HCT116 (cell line): Measurements from ENCODE around the gene KAT6B. TPM values are rescaled to one million over a fixed set of nuclear protein-coding genes. Genes with fewer than 3 reads are reported as not detected.

Experiments used
- ATAC-seq: fragments of 200-7000 bp; cut with Tn5 transposase; 2 replicates; pipeline ENCODE4 v1.9.1; 2020; ENCODE audit warnings: mild to moderate bottlenecking, moderate library complexity
- BruUV-seq: library from RNA; stranded (reverse); fragments of 400-500 nt; replicated peaks from 2 replicates; lab custom pipeline; 2021; lab: Mats Ljungman, UMichigan
- CTCF ChIA-PET: fragments of 300-600 bp; sonication (Branson Sonifier 250); formaldehyde crosslinking; loops from one replicate; lab custom pipeline; 2021; ENCODE audit warnings: antibody characterized with exemption; lab: Charles Lee
- POLR2A ChIA-PET: fragments of 300-600, 350-600 bp; sonication (Branson Sonifier 250); formaldehyde crosslinking; loops from one replicate; lab custom pipeline; 2021; ENCODE audit warnings: antibody characterized with exemption; lab: Charles Lee
- RAD21 ChIA-PET, 2 experiments: fragments of 300-600 bp; sonication (Branson Sonifier 250); formaldehyde crosslinking; loops; one replicate each; lab custom pipeline; 2023; ENCODE audit warnings: low total read pairs in 2 of 2; ENCODE audit not compliant: uncharacterized antibody in 2 of 2, unreplicated experiment in 2 of 2, low non-redundant PET in 1 of 2; lab: Charles Lee
- DNase-seq: peaks from one replicate; pipeline ENCODE4 v3.0.0-alpha.2; 2010; ENCODE audit warnings: low read depth, low spot score
- H2AFZ ChIP-seq: fragments of 200-600 bp; shearing (Covaris generic), sonication (generic); 2 replicates; pipeline ENCODE4 v1.6.1; 2017; ENCODE audit warnings: low read depth, mixed run types, mixed read lengths, antibody characterized with exemption, low read length; ENCODE audit not compliant: poor library complexity, severe bottlenecking
- H3K27ac ChIP-seq: 2 replicates; pipeline ENCODE4 v1.5.1; 2012; ENCODE audit warnings: low read depth, low read length
- H3K27me3 ChIP-seq: fragments of 200-600 bp; sonication (generic); 2 replicates; pipeline ENCODE4 v1.6.1; 2016; ENCODE audit warnings: mixed run types, low read length, mixed read lengths; ENCODE audit not compliant: insufficient read depth
- H3K36me3 ChIP-seq, 2 experiments: fragments of 200-500 bp in 1 of 2; fragments of 200-600 bp in 1 of 2; sonication (Bioruptor generic) in 1 of 2; sonication (generic) in 1 of 2; 2 replicates each; pipeline versions ENCODE4 v1.5.1 to v1.6.1; 2014 to 2016; ENCODE audit warnings: low read length in 2 of 2, inconsistent platforms in 1 of 2, mixed read lengths in 1 of 2, mixed run types in 1 of 2; ENCODE audit not compliant: insufficient read depth in 2 of 2, control insufficient read depth in 1 of 2
- H3K4me1 ChIP-seq, 2 experiments: fragments of 200-600 bp in 1 of 2; sonication (generic) in 1 of 2; 2 replicates each; pipeline versions ENCODE4 v1.5.1 to v1.6.1; 2012 to 2017; ENCODE audit warnings: low read length in 2 of 2, inconsistent platforms in 1 of 2, mild to moderate bottlenecking in 1 of 2, mixed read lengths in 1 of 2, mixed run types in 1 of 2, moderate library complexity in 1 of 2; ENCODE audit not compliant: insufficient read depth in 2 of 2, control insufficient read depth in 1 of 2
- H3K4me2 ChIP-seq: fragments of 200-600 bp; sonication (generic); 2 replicates; pipeline ENCODE4 v1.6.1; 2017; ENCODE audit warnings: mixed run types, low read length, mixed read lengths
- H3K4me3 ChIP-seq, 2 experiments: fragments of 200-600 bp in 1 of 2; sonication (generic) in 1 of 2; replicated peaks in 1 of 2; 2 replicates each; pipeline ENCODE4 v1.5.1; 2011 to 2016; ENCODE audit warnings: low read length in 2 of 2, control low read depth in 1 of 2, low read depth in 1 of 2, mild to moderate bottlenecking in 1 of 2, mixed read lengths in 1 of 2, mixed run types in 1 of 2
- H3K79me2 ChIP-seq: fragments of 200-600 bp; sonication (generic); 2 replicates; pipeline ENCODE4 v1.6.1; 2017; ENCODE audit warnings: mild to moderate bottlenecking, mixed run types, low read length, moderate library complexity, mixed read lengths; ENCODE audit not compliant: insufficient read depth
- H3K9ac ChIP-seq: fragments of 200-600 bp; sonication (generic); 2 replicates; pipeline ENCODE4 v1.6.1; 2016; ENCODE audit warnings: low read length, mixed read lengths
- H3K9me2 ChIP-seq: fragments of 200-600 bp; sonication (generic), shearing (Covaris generic); 2 replicates; pipeline ENCODE4 v1.6.1; 2017; ENCODE audit warnings: mixed run types, mild to moderate bottlenecking, moderate library complexity; ENCODE audit not compliant: insufficient read depth
- H3K9me3 ChIP-seq, 2 experiments: fragments of 200-500 bp in 1 of 2; fragments of 200-600 bp in 1 of 2; sonication (Bioruptor generic) in 1 of 2; sonication (generic) in 1 of 2; 2 replicates each; pipeline ENCODE4 v1.6.1; 2014 to 2017; ENCODE audit warnings: low read length in 2 of 2, mixed read lengths in 2 of 2, inconsistent platforms in 1 of 2, low read depth in 1 of 2, mild to moderate bottlenecking in 1 of 2, mixed run types in 1 of 2, moderate library complexity in 1 of 2; ENCODE audit not compliant: control insufficient read depth in 1 of 2, insufficient read depth in 1 of 2
- H4K20me1 ChIP-seq: fragments of 200-600 bp; sonication (generic), shearing (Covaris generic); 2 replicates; pipeline ENCODE4 v1.6.1; 2017; ENCODE audit warnings: mixed run types, mild to moderate bottlenecking, moderate library complexity; ENCODE audit not compliant: insufficient read depth
- CBX3 ChIP-seq: IDR thresholded peaks from 2 replicates; pipeline ENCODE4 v1.6.1; 2012; ENCODE audit warnings: low read depth
- CEBPB ChIP-seq: IDR thresholded peaks from 2 replicates; pipeline ENCODE4 v1.6.1; 2012; ENCODE audit warnings: low read depth
- ELF1 ChIP-seq: IDR thresholded peaks from 2 replicates; pipeline ENCODE4 v1.6.1; 2012; ENCODE audit warnings: low read depth, borderline replicate concordance
- EZH2phosphoT487 ChIP-seq: fragments of 200-600 bp; IDR thresholded peaks from 2 replicates; pipeline ENCODE4 v1.6.1; 2018; ENCODE audit warnings: antibody characterized with exemption, borderline replicate concordance
- FOSL1 ChIP-seq: IDR thresholded peaks from 2 replicates; pipeline ENCODE4 v1.6.1; 2012; ENCODE audit warnings: low read depth
- MAX ChIP-seq: IDR thresholded peaks from 2 replicates; pipeline ENCODE4 v1.6.1; 2012
- SIN3A ChIP-seq: IDR thresholded peaks from 2 replicates; pipeline ENCODE4 v1.6.1; 2012; ENCODE audit warnings: low read depth
- SRF ChIP-seq: IDR thresholded peaks from 2 replicates; pipeline ENCODE4 v1.6.1; 2012; ENCODE audit warnings: low read depth
- TCF7L2 ChIP-seq: IDR thresholded peaks from 2 replicates; pipeline ENCODE4 v1.7.0; 2011; ENCODE audit warnings: borderline replicate concordance, inconsistent platforms; ENCODE audit not compliant: insufficient read depth, insufficient read length; ENCODE audit errors: extremely low read depth
- YY1 ChIP-seq: IDR thresholded peaks from 2 replicates; pipeline ENCODE4 v1.6.1; 2011; ENCODE audit warnings: low read length, low read depth, moderate library complexity, mild to moderate bottlenecking; ENCODE audit not compliant: insufficient replicate concordance; ENCODE audit errors: extremely low read depth
- ZFX ChIP-seq: fragments of 450-650 bp; IDR thresholded peaks from 2 replicates; pipeline ENCODE4 v1.6.1; 2017
- ZNF274 ChIP-seq: fragments of 200-500 bp; sonication (Bioruptor generic); IDR thresholded peaks from 2 replicates; pipeline ENCODE4 v1.6.1; 2014; ENCODE audit warnings: mild to moderate bottlenecking, low read depth, low read length, inconsistent platforms
- intact Hi-C: fragments of 100-400 bp; cut with micrococcal nuclease; formaldehyde crosslinking; loops from 2 replicates; pipeline ENCODE4 v1.10.0; 2022
- total RNA-seq: library from RNA; stranded (reverse); gene quantifications from one replicate; pipeline ENCODE4 v1.2.1, GENCODE V29; 2021; ENCODE audit not compliant: unreplicated experiment
- TF ChIP-seq, protein P1 (sequence below): IDR thresholded peaks from 2 replicates; pipeline ENCODE4 v1.6.1; 2012; ENCODE audit warnings: low read depth
- TF ChIP-seq, protein P2 (sequence below): IDR thresholded peaks from 2 replicates; pipeline ENCODE4 v1.6.1; 2012
- TF ChIP-seq, protein P3 (sequence below), 3 experiments: fragments of 200-600 bp in 1 of 3; sonication (generic) in 1 of 3; IDR thresholded peaks in 2 of 3; conservative IDR thresholded peaks in 1 of 3; 2 replicates each; pipeline ENCODE4 v1.5.1; 2012 to 2017; ENCODE audit warnings: low read depth in 2 of 3, low read length in 2 of 3, antibody characterized with exemption in 1 of 3, borderline replicate concordance in 1 of 3, control low read depth in 1 of 3, mild to moderate bottlenecking in 1 of 3, mixed read lengths in 1 of 3, mixed run types in 1 of 3, moderate library complexity in 1 of 3; ENCODE audit not compliant: insufficient read depth in 1 of 3

The KAT6B gene
- total RNA-seq, 1 experiment from 2014 or later: 17.8 TPM

- no peaks in the 10 kb centered on the region for H3K4me1 ChIP-seq
- H3K4me2 ChIP-seq: no peak overlapping the region
- DNase-seq: no peak
- H3K27ac ChIP-seq: no peak overlapping the region
- no TSS peak for BruUV-seq
- no peaks in the 10 kb centered on the region for H3K9me3 ChIP-seq
- ChIA-PET RAD21 (no interaction called here), POLR2A (no interaction called here), CTCF (no interaction called here)
- no peak overlapping the region for H3K4me3 ChIP-seq
- no peaks in the 10 kb centered on the region for H4K20me1 ChIP-seq
- H3K27me3 ChIP-seq: no peaks in the 10 kb centered on the region
- intact Hi-C loops: no loop called here
- H2AFZ ChIP-seq: no peak overlapping the region
- no peak for ATAC-seq
- H3K9me2 ChIP-seq: no peaks in the 10 kb centered on the region
- H3K9ac ChIP-seq: no peak overlapping the region
- TF ChIP-seq, protein P1, sequence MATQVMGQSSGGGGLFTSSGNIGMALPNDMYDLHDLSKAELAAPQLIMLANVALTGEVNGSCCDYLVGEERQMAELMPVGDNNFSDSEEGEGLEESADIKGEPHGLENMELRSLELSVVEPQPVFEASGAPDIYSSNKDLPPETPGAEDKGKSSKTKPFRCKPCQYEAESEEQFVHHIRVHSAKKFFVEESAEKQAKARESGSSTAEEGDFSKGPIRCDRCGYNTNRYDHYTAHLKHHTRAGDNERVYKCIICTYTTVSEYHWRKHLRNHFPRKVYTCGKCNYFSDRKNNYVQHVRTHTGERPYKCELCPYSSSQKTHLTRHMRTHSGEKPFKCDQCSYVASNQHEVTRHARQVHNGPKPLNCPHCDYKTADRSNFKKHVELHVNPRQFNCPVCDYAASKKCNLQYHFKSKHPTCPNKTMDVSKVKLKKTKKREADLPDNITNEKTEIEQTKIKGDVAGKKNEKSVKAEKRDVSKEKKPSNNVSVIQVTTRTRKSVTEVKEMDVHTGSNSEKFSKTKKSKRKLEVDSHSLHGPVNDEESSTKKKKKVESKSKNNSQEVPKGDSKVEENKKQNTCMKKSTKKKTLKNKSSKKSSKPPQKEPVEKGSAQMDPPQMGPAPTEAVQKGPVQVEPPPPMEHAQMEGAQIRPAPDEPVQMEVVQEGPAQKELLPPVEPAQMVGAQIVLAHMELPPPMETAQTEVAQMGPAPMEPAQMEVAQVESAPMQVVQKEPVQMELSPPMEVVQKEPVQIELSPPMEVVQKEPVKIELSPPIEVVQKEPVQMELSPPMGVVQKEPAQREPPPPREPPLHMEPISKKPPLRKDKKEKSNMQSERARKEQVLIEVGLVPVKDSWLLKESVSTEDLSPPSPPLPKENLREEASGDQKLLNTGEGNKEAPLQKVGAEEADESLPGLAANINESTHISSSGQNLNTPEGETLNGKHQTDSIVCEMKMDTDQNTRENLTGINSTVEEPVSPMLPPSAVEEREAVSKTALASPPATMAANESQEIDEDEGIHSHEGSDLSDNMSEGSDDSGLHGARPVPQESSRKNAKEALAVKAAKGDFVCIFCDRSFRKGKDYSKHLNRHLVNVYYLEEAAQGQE: no peak
- TF ChIP-seq EZH2phosphoT487: no peak
- no peak for TF ChIP-seq ELF1
- no peak for TF ChIP-seq TCF7L2
- H3K36me3 ChIP-seq: no peaks in the 10 kb centered on the region
- no peaks in the 10 kb centered on the region for H3K79me2 ChIP-seq
These were observed 56.4 kb downstream of the KAT6B start for GRCh38 chr10:74882831-74883230.

GRCh38 chr10:74883428-74883827 is 57.0 kb downstream of the KAT6B start:
- no peak for ATAC-seq
- Histone ChIP-seq H2AFZ (no peak overlapping the region), H3K27ac (no peak overlapping the region), H3K4me1 (no peaks in the 10 kb centered on the region), H4K20me1 (no peaks in the 10 kb centered on the region), H3K27me3 (no peaks in the 10 kb centered on the region)
- intact Hi-C loops: no loop called here
- CTCF ChIA-PET: no interaction called here
- TF ChIP-seq, protein P2, sequence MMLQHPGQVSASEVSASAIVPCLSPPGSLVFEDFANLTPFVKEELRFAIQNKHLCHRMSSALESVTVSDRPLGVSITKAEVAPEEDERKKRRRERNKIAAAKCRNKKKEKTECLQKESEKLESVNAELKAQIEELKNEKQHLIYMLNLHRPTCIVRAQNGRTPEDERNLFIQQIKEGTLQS: no peak
- TF ChIP-seq, protein P3, sequence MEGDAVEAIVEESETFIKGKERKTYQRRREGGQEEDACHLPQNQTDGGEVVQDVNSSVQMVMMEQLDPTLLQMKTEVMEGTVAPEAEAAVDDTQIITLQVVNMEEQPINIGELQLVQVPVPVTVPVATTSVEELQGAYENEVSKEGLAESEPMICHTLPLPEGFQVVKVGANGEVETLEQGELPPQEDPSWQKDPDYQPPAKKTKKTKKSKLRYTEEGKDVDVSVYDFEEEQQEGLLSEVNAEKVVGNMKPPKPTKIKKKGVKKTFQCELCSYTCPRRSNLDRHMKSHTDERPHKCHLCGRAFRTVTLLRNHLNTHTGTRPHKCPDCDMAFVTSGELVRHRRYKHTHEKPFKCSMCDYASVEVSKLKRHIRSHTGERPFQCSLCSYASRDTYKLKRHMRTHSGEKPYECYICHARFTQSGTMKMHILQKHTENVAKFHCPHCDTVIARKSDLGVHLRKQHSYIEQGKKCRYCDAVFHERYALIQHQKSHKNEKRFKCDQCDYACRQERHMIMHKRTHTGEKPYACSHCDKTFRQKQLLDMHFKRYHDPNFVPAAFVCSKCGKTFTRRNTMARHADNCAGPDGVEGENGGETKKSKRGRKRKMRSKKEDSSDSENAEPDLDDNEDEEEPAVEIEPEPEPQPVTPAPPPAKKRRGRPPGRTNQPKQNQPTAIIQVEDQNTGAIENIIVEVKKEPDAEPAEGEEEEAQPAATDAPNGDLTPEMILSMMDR (IDR thresholded peaks at IDR 0.05 in 2 of 3, conservative IDR thresholded peaks at IDR 0.05 in 1 of 3; ENCODE audit: borderline replicate concordance in 1 of 3, insufficient read depth in 1 of 3, low read depth in 2 of 3, low read length in 2 of 3): no peak
- TF ChIP-seq MAX (no peak), EZH2phosphoT487 (no peak), ZNF274 (no peak), SIN3A (no peak), CEBPB (no peak), CBX3 (no peak), YY1 (no peak), FOSL1 (no peak), SRF (no peak), ZFX (no peak)
- TF ChIP-seq, all 23 proteins: peak for 0
- H3K79me2 ChIP-seq: no peaks in the 10 kb centered on the region
- ChIA-PET POLR2A (no interaction called here), RAD21 (no interaction called here)
- no peak for DNase-seq
- H3K9me2 ChIP-seq: no peaks in the 10 kb centered on the region
- H3K4me2 ChIP-seq: no peak overlapping the region
- no peaks in the 10 kb centered on the region for H3K9me3 ChIP-seq
- H3K36me3 ChIP-seq: no peaks in the 10 kb centered on the region
- no peak overlapping the region for H3K9ac ChIP-seq
- BruUV-seq: no TSS peak
- H3K4me3 ChIP-seq: no peak overlapping the region
